T-helper 9 cell (primary cell): Measurements from ENCODE around the gene PDE7B.
A peak's percentile ranks its signal among the peaks of the same experiment; 100 is the strongest.

ENCODE experiments used
- DNase-seq: peaks from one replicate; pipeline ENCODE4 v3.0.0-alpha.2; 2020

Gene PDE7B

DNA sequence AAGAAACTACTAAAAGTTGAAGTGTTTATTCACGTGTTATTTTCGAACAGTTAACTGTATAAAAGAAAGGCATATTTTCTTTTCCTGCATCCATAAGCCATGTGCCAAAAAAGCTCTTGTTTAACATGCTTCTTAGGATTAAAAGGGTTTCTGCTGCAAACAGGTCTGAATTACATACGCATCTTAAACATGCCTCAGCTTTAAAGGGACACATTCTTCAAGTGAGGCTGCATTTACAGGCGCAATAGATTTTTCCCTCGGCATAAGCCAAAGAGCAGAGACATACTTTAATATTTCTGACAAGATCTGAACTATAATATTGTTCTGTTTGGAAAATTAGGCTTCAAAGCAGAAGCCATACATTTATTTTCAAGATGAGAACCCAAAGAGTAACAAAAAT lies 39.4 kb downstream of the PDE7B start:
- no peak for DNase-seq

GRCh38 chr6:135891710-135892109 lies 40.2 kb downstream of the PDE7B start:
- DNase-seq: no peak

GRCh38 chr6:135895231-135895911 lies 43.9 kb downstream of the PDE7B start:
- DNase-seq: no peak

DNA sequence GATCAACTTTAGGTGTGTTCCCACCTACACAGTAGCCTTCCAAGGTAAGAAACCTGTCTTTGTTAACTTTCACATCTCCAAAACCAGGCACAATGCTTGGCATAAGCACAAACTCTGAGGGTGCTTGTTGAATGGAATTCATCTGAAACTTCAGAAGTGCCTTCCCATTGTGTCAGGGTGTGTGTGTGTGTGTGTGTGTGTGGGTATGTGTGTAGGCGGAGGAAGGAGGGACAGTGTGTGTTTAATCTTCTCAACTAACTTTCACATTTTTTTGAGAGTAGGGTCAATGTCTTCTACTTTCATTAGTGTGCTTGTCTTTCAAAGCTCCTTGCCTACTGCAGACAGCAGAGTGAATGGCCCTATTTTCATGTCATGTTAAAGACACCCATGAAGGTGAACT lies 45.6 kb downstream of the PDE7B start:
- DNase-seq: no peak

DNA sequence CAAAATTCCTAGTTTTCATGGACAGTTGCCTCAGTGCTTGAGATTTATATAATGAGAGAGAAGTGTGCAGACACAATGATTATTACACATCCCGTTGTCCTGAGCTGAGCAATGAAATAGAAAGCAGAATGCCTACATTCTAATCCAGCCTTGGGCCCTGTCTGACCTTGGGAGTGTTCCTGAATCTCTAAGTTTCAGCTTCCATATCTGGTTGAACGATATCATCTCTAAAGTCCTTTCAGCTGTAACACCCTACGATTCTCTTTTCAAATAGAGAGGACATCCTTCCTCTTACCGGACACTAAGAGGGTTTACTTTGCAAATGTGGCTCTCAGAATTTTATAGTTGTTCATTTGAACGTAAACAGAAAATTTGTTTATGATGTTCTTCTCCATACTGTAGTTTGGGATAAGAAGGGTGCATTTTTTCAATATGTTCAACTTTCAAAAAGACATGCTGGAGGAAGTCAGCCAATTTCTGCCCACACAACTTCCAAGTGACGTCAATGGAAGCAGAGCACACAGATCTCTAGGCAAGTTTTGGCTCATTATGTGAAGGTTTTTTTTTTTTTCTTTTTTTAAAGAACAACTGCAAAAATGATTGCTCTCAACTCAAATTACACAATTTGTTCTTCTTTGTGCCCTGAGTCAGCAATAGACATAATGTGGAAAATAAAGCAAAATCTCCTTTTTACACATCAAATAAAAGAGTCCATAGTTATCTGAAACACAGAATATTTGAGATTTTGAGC lies 50.4 kb downstream of the PDE7B start:
- DNase-seq: no peak

- no peak for DNase-seq
Measured at GRCh38 chr6:135902756-135903331, 51.3 kb downstream of the PDE7B start.

DNA sequence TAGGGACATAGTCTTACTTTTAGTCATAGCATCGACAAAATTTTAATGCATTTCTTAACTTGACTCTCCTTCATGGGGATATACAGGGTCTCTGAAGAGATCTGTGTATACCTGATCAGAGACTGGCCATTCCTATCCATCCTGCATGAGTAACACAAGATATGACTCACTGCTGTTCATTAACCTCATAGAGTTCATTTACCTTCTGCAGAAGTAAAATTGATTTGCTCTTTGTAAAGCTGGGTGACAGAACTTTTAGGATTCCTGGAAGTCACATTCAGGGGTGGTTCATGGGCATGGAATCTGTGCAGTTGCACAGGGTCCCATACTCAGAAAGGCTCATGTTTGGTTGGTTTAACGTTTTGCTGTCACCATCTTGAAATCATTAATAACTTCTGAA lies 53.2 kb downstream of the PDE7B start:
- no peak for DNase-seq

- no peak for DNase-seq
Measured at GRCh38 chr6:135905604-135906300, 54.3 kb downstream of the PDE7B start.

GRCh38 chr6:135906542-135906941 lies 55.0 kb downstream of the PDE7B start:
- DNase-seq: no peak

DNA sequence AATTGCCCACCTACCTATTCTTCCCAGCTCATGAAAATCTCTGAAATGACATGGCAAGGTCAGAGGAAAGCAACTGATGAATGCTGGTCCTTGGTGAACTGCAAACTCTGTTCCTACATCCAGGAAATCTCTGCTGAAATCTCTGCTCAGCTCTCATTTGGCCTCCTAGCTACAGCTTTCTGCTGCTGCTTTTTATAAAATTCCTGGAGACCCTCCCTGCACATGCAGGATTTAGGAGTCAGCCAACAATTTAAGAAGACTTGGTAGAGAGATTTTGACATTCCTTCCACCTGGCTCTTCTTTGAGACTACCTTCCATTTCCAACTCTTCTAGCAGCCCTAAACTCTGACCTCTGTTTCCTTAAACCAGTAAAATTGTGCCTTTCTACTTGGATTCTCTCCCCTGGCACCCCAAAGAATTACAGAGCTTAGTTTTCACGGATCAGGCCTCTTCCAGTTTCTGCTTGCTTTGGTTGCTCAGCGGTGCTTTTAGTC lies 55.5 kb downstream of the PDE7B start:
- DNase-seq: no peak

- DNase-seq: peak; percentile 33
Measured at GRCh38 chr6:135909737-135910387, 58.4 kb downstream of the PDE7B start.

GRCh38 chr6:135910790-135911618 lies 59.5 kb downstream of the PDE7B start:
- no peak for DNase-seq

- no peak for DNase-seq
Measured at GRCh38 chr6:135913785-135914184, 62.3 kb downstream of the PDE7B start.

- no peak for DNase-seq
Measured at GRCh38 chr6:135919026-135919425, 67.5 kb downstream of the PDE7B start.

DNA sequence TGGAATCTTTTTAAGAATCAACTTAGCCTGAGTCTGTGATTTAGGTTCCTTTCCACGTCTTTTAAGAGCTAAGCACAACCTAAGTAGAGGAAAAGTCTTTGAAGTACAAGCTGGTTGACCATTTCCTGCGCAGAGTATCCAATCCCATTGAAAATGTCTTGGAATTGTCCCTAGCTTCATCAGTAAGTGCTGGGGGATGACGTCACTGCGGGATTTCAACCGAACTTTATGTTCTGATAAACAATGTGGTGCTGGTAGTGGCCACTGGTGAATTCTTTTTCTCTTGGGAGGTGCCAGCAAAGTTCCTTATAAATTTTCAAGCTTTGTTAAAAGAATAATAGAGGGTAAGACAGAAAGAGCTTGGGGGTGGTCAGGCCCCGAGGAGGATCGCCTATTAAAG lies 69.2 kb downstream of the PDE7B start:
- no peak for DNase-seq

GRCh38 chr6:135921188-135921587 lies 69.7 kb downstream of the PDE7B start:
- DNase-seq: no peak

GRCh38 chr6:135922174-135922573 lies 70.7 kb downstream of the PDE7B start:
- no peak for DNase-seq

- DNase-seq: no peak
Measured at GRCh38 chr6:135922746-135923145, 71.2 kb downstream of the PDE7B start.

DNA sequence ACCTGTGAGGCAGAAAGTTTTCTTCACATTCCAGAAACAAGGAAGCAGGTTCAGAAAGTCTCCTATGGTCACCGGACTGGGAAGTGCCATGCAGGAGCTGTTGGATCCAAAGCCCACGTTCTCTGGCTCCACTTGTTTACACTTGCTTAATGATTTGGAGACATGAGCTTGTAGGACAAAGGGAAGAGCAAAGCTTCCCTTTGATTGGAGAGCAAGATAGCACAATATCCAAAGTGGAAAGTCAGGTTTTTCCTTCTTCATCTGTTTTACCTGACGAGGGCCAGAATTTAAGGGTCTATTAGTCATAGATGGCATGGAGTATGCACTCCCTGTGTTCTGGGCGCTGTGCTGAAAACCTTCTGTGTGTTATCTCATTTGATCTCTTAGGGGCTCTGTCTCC lies 81.2 kb downstream of the PDE7B start:
- no peak for DNase-seq

GRCh38 chr6:135935941-135936601 lies 84.6 kb downstream of the PDE7B start:
- no peak for DNase-seq

- no peak for DNase-seq
Measured at GRCh38 chr6:135936606-135937005, 85.1 kb downstream of the PDE7B start.
